RPMI8226 (cell line): Measurements from ENCODE around the gene EIF5B.

Source experiments
- DNase-seq: peaks from one replicate; pipeline ENCODE4 v3.0.0-alpha.2; 2015

EIF5B gene

DNA sequence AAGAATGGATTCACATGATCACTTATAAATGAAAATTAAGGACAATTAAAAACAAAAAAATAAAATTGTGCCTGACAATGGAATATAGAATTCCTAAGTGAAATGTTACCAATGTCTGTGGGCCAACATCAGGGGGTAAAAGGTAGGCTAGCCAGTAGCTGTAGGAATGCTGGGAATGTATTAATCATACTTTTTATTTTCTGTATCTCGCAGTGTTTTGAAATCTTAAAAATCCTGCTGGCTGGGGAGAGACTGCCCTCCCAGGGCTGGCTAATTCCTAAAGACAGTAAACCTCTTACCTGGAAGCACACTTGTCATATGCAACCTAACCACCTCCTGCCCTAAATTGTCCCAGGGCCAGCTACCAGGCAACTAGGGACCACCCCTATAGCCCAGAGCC, 82.8 kb downstream of the EIF5B start:
- DNase-seq, result no peak

DNA sequence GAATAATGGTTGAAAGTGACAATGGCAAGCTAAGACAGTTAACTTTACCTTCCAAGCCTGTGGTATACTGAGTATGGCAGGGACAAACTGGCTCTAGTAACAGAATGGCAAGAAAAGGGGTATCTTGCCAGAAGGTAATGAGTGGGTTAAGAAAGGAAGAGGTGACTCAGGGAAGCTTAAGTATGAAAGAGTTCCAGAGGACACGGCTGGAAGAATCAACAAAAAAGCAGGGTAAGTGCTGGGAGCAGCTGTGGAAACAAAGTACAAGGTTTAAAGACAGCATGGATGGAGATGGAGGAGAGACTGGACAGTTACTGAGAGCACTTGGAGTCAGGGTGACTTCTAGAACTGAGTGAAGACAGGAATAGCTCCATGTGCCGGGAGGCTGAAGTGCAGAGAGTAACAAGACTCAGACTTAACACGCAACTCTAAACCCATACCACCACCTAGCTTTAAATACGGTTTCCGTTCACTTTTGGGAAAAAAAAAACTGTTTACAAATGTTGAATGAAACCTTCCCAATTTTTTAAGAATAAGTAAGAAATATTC, 83.6 kb downstream of the EIF5B start:
- DNase-seq, result no peak

DNA sequence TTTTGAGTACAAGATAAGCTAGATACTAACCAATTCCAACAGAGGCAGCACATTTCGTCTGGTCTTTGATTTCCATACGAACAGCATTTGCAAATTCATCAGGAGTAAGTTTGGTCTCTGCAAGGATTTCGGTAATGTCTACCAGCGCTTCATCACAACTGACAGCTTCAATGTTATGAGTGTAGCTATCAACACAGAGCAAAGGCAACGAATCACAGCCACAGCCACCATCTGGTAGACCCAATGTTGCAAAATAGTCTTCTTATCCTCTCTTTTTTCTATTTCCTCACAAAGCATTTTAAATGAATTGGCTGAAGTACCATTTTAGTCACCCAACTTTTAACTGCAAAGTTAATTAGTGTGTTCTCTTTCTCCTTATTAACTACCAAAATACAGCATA, 84.3 kb downstream of the EIF5B start:
- no peak for DNase-seq

DNA sequence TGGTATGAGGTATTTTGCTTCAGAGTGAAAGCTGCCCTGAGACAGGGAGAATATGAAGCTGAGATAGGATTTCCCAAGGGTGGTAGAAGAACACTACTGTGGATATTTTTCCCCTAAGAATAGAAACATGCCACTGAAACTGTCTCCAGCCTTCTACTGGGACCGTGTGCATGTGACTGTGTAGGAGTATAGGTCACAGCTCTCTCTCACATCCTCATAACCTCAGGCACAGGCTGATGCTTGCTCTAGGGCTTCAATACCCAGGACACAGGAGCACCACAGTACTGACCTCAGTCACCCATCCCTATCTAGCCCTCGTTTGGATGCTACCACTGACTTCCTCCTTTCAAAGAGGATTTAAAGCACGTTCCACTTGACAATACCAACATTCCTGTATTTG, 85.4 kb downstream of the EIF5B start:
- DNase-seq, result no peak

DNA sequence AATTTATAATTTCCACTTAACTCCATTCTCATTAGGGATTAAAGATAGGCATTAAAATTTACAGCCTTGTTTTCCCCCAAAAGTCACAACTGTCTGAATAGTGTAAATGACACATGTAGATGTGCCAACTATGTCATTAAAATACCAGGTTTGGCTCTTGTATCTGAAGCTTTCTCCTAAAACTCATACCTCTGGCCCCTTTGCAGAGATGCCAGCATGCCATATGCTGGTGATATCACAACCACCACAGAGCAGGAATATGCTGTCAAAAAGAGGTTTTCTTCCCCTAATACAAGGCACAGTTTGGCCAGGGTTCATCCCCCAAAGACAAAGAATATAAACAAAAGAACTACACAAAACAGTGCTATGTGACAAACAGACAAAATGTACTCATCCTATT, 87.2 kb downstream of the EIF5B start:
- DNase-seq, result no peak

DNA sequence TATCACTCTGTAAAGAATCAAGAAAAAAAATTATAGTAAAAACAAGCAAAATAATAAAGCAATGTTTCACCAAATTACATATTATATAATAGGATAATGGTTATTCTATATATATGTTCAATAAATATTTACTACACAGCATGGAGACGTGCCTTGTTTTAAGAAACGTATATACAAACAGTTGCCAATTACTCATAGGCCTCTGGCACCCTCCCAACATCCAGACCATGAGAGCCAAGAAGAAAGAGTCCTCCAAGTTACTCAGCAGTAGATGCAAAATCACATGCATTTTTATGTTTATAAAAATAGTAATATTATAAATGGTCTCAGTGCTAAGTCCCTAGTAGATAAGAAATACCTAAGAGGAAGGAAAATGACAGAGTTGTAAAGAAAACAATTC, 87.8 kb downstream of the EIF5B start:
- no peak for DNase-seq

DNA sequence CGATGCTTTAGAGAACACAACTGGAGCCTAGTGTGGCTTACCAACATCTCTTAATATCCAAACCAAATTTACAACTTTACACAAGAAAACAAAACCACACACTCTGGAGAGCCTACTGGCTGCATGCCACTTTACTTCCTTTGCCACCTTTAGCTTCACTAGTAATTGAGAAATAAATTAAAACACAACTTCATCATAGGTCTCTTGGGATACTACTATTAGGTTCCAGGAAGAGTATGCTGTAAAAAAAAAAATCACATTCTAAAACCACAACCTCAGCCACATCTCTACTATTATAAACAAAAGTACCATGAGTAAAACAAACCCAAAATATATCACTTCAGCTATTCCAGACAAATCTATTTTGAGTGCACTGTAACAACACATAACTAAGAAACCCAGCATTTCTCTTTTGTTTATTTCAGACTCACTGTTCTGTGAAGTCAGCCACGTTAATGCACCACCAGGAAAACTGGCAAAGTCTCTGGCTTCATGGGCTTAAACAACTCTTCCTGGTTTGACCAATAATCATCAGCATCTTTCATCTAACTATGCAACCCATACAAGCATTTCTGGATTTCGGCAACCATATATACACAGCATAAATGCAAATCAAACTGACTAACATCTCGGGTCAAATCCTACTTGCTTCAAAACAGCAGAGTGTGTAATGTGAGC, 93.6 kb downstream of the EIF5B start:
- DNase-seq, result no peak

DNA sequence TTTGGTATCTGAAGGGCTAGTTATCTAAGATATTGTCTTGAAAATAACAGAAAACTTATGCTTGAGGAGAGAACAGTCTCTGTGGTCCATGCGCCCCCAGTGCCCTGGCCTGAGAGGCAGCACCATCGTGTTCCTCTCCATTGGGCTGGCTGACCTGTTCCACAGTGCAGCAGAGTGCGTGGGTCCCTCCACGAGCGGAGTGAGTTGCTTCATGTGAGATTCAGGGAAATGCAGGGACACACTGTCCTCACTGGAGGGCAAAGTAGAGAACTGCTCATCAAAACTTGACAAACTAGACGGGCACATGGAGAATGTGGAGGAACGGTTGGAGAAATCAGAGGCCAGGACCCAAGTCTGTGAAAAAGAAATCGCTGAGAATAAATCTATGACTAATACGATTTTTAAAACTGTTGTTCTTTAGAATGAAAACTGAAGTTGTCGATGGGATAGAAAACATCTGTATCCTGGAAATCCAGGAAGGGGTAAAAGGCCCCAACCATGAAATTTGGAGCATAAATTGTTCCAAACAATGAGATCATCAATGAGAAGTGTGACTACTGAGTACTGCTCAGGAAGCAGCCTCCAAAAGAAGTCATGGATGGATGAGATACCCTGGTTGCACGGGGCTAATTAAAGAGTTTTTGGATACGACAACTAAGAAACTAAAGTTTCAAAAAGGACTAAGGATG, 94.5 kb downstream of the EIF5B start:
- no peak for DNase-seq

DNA sequence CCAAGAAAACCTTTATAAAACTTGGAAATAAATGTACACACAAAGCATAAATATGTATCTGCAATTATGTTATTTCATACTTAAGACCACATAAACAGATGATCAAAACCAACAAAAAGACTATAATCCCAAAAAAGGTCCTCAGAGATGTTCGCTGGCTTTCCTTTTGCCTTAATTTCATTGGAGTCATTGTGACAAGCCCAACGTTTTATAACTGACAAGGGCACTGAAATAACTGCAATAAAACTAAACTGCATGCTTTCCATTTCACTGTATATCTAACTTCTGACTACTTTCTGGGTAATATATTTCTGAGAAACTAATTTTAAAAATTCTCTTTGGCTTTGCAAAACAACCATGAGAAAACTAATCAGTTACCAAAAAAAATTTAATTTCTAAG, 96.2 kb downstream of the EIF5B start:
- no peak for DNase-seq

DNA sequence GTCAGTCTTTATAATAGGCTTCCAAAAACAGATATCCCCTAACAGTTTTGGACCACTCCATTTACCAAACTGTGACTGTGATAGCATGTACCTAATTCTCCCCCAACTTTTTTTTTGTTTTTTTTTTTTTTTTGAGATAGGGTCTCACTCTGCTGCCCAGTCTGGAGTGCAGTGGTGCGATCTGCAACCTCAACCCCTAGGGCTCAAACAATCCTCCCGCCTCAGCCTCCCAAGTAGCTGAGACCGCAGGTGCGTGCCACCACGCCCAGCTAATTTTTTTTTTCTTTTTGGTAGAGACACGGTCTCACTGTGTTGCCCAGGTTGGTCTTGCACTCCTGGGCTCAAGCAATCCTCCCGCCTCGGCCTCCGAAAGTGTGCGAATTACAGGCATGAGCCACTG, 99.7 kb downstream of the EIF5B start:
- no peak for DNase-seq

DNA sequence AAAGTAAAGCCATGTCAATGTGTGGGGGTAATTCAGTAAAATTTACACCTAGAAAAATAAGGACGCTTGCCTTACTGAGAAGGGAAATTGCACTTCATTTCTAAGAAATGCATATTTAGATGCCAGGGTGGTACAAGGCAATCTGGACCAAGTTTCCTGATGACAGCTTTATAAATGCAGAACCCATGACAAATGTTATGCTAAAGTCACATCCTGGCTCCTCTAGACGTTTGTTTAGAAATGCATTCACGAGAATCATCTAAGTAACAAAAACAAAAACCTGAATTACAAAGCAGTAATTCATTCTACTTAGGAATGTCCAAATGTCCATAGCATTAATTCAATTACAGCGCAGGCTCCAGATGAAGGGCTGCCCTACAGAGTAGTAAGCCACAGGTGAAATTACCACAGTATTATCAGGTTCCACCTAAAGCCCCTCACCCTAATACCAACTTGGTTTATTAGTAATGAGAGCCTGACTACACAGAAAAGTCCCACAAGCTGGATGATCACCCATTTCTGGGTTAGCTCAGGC, 102.8 kb downstream of the EIF5B start:
- DNase-seq, result no peak

DNA sequence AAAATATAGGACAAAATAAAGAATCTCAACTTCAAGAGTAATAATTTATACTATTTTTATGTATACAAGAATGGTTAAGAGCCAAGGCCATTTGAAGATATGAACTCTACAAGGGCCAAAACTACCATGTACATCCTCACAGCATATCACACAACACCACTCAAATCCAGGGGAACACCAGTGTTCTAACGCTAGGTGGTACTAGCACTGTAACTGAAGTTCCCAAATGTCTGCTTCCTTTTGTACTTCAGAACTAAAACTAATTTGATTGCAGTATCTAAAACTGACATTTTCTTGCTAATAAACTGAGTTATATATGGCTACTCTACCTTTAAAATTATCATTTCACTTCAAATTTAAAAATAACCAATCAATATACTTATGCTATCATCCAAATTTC, 105.6 kb downstream of the EIF5B start:
- no peak for DNase-seq

DNA sequence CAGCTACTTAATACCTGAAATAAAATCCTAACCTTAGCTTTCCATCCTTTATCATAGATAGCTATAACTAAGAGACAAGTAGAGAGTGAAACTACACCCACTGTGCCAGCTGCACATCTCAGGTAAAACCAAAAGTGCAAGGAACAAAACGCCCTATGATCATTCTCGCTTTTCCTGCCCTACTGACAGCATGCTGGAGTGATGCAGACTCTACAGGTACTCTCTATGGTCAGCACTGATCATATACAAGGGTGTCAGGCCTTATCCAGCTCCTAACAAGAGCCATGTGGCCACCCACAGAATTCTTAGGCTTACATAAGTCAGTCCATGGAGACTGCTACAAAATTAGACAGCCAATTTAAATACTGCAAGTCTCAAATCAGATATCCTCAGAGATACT, 107.0 kb downstream of the EIF5B start:
- DNase-seq, result no peak

DNA sequence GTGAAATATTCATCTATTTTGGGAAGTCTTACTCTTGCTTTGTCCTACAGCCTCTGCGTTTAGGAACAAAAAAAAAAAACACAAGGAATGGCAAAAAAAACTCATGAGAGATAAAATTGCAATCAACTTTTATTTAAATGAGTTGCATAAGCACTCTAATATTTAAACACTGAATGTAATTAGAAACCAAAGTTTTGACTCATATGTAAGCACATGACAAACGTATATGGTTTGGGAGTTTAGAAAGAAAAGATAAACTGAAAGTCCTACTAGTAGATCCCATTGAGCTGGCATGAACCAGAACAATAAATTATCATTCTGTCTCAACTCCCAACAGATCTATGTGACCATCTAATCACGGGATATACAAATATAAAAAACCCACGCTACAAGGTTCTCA, 107.9 kb downstream of the EIF5B start:
- DNase-seq, result no peak

DNA sequence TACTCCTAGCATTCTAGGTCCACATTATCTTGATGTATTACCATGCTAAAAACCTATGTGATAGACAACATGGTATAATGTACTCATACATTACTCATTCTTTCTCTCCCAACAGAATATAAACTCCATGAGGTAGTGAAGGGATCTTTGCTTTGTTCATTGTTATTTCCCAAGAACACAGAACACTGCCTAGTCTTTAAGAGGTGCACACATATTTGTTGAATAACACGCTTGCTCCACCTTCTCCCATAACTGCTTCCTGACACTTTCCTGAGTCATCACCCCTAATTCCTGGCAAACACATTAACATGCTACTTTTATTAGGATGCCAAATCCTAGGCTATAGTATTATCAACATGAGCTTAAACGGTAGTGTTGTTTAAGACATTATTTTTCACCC, 111.4 kb downstream of the EIF5B start:
- no peak for DNase-seq

DNA sequence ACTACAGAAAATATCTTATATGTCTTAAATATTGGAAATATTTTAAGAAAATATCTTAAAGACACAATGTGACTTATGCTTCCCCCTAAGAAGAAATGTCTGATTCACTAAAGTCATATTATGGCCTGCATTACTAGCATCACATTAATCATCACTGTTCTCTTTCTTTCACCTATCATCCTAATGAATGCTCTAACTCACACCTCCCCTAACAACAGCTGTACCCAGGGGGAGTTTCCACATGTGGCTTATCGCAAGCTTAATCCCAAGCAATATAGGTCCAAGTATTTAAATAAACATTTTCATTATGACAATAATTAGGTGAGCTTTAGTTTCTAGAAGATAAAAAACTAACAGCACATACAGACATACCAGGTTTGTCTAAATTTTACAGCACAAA, 113.0 kb downstream of the EIF5B start:
- no peak for DNase-seq
